Occipital lobe (tissue), 3 donors: ENCODE data around the gene GPR173. TPM values are rescaled to one million over a fixed set of nuclear protein-coding genes. Genes with fewer than 3 reads are reported as not detected.

ENCODE experiments used
- DNase-seq: peaks from one replicate; lab custom pipeline; 2025; lab: John Stamatoyannopoulos, UW
- small RNA-seq: library from RNA; depleted of rRNA; stranded (forward); fragments of <200 nt; gene quantifications from one replicate; pipeline ENCODE3, GENCODE V24; 2014
- total RNA-seq: library from RNA; depleted of rRNA; stranded (reverse); fragments of >200 nt; gene quantifications from one replicate; pipeline ENCODE4 v1.2.3, GENCODE V29; 2014

Gene GPR173
- total RNA-seq, 1 donor from 2014 or later, result 27.0 TPM

DNA sequence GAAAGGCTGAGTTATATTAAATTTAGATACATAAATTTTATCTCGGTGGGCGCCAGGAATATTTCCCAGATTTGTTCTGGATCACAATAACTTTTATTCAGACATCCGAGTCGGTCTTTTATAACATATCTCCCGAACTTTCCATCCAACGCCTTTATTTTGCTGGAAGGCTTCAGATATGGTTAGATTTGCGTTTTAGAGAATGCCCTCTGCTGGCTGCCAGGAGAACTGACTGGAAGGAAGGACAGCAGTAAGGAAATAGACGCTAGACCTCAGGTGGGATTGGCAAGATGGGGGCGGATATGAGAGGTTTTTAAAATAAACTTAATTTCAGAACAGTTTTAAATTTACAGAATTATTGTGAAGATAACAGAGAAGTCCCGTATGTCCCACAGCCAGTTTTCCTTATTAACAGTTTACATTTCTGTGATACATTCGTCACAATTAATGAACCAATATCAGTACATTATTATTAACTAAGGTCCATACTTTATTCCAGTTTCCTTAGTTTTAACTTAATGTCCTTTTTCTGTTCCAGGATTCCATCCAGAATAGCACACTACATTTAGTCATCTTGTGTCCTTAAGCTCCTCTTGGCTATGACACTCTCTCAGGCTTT lies 40.7 kb downstream of the GPR173 start:
- no peak for DNase-seq

DNA sequence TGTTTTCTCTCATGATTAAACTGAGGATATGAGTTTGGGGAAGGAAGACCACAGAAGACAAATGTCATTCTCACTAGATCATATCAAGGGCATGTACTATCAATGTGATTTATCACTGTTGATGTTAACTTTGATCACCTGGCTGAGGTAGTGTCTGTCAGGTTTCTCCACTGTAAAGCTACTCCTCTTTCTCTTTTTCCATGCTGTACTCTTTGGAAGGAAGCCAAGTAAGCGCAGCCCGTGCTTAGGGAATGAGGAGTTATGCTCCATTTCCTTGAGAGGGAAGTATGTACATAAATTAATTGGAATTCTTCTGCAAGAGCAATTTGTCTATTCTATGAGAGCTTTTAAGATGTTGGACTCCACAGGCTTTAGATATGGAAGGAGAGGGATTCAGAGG lies 41.3 kb downstream of the GPR173 start:
- no peak for DNase-seq

DNA sequence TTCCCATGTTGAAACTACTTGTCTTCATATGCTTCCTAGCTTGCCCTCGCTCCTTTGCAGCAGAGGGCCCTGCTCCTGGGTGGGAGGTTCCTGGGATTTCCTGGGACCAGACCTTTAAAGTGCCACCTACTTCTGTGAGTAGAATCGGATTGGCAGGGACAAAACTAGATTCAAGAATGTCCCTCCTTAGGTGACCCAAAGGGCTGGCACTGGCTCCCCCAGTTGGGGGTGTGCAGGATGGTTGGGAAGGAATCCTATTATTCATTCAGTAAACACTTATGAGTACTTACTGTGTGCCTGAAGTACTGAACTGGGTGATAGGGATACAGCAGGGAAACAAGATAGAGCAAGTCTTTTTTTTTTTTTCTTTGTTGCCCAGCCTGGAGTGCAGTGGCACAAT lies 42.8 kb downstream of the GPR173 start:
- DNase-seq, result no peak

DNA sequence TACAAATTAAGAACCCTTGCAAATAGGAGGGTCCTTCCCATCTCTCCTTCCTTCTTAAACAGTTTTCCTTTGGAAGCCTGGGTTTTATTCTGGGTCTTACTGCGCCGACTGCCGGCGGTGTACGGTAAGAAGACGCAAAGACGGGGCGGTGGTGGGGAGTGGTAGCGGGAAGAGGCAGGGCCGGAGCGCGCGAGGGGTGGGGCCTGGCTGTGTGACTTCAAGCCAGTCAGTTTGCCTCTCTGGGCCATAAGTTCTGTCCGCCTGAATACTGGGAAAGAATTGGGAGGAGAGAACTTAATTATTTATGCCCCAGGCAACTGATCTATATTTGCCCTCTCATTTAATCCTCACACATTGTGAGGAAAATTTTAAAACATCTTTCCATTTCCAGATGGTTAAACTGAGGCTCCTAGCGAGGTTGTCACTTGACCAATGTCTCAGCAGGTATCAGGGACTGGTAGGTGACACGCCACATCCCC lies 44.6 kb downstream of the GPR173 start:
- peak; percentile 11 for DNase-seq

DNA sequence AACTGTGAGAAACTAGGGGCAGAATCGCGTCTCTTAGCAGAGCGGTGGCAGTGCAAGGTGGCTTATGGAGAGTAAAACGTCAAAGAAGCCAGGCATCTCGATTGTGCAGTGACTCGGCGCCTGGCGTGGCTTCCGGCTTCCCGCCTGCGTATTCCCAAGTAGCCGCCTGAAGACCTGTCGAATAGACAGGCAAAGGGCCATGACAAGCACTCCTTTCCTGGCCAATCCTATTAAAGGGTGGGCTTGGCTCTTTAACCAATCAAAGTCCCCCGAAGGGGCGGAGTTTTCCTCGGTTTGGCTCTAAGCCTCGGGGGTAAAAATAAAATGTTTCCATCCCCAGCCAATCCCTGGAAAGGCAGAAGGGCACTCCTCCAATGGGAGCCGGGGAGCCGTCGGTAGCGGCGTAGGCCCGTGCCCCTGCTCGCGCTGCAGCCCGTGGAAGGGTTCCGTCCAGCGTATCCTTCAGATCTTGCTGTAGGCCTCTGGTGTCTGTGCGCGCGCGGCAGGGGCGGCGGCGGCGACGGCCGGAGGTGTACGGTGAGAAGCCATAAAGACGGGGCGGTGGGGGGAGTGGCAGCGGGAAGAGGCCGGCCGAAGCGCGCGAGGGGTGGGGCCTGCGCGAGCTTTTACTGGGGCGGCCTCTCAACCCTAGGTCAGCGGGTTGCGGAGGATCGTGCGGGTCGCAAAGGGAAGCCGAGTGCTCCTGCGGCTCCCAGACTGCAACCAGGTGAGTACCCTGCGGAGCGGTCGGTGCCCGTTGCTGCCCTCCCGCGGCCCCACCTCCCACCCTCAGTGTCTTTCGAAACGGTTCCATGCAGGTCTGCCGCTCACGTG lies 45.4 kb downstream of the GPR173 start, which contains the start of gene KANTR:
Gene KANTR, plus strand, starts transcription at position 395 of the 834 bp plus-strand sequence. CDS start 30,131 bp downstream, outside the sequence.
- DNase-seq, result peak; percentile 85

DNA sequence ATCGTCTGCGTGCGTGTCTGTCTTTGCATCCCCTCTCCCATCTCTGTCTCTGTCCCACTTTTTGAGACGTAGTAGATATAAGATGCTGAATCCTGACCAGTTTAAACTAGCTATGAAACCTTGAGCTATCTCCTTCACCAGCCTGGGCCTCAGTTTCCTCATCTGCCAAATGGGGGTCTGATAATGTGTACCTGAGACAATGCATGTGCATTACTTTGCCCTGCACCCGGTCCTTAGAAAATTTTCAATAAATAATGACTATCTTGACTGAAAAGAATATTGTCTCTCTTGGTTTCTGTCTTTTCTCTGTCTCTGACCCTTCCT lies 46.0 kb downstream of the GPR173 start:
- DNase-seq, result no peak

DNA sequence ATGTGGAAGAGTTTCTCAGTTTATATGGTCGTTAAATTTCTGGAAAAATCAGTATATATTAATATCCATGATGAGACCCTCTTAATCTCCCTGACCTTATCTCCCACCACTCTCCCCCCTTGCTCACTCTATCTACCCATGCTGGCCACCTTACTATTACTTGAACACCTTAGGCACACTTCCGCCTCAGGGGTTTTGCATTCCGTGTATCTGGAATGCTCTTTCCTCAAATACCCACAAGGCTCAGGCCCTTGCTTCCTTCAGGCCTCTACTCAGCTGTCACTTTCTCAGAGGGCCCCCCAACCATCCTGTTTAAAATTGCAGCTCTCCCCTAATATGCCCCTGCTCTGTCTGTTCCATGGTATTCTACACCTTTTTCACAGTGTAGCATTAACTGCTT lies 47.2 kb downstream of the GPR173 start:
- DNase-seq, result no peak

DNA sequence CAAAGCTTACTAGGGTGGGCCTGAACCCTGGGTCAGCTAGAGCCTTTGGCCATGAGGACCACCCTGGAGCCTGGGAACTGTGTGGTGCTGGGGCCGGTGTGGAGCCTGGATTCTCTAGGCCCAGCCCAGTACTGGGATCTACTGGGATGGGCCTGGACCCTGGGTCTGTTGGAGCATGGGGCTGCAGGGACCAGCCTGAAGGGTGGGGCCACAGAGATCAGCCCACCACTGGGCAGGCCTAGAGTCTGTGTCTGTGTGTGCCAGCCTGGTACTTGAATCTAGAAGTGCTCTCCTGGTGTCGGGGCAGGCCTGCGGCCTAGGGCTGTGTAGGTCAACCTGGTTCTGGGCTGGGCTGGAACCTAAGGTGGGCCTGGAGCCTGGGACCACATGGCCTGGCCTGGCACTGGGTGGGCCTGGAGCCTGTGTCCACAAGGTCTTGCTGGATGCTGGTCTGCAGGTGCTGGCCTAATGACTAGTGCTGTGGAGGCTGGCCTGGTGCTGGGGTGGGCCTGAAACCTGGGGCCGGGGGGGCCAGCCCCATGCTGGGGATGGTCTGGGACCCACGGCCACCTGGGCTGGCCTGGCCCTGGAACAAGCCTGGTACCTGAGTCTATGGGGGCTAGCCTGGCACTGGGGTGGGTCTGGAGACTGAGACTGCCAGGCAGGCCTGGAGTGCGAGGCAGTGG lies 66.4 kb downstream of the GPR173 start:
- no peak for DNase-seq

DNA sequence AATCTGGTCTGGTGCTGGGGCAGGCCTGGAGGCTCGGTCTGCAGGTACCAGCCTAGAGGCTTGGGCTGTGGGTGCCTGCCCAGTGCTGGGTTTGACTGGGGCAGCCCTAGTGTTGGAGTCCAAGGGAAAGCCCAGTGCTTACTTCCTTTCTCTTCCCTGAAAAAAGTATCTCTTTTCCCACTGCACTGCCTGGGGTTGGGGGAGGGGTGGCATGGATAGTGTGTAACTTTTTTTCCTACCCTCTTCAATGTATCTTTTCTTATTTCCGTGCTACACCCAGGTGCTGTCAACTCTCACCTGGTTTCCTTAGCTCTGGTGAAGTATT lies 66.9 kb downstream of the GPR173 start:
- DNase-seq, result no peak

DNA sequence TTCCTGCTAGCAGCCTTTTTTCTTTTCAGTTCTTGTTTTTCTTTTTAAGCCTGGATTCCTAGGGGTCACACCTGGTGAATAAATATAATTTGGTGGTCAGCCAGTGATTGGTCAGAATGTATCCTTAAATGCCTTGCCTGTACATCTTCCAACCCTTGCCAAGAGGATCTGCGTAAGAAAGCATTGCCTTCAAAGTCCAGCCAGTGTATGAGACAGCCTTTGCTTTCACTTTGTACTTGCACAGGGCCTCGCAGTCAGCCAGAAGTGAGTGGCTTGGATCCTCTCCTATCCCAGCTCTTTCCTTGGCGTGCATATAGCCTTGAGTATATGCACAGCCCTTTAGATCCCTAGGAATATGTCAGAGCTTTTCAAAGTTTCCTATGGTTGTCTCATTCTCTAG lies 67.5 kb downstream of the GPR173 start:
- DNase-seq, result no peak

DNA sequence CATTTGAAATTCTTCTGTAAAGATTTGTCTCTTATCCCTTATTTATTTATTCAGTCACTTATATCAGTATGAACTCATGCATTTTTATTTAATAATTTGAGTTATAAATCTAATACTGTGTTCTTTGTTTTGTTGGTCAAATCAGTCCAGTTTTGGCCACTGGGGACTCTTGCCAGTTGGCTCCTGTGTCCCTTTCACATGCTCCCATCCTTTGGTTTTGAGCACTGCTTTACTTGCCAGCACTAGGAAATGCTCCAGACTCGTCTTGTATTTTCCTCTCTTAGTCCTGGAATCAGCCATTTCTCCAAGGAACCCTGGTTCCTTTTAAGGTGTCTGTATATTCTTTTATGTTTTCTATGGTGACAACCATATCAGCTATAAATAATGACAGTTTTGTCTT lies 73.4 kb downstream of the GPR173 start:
- no peak for DNase-seq

DNA sequence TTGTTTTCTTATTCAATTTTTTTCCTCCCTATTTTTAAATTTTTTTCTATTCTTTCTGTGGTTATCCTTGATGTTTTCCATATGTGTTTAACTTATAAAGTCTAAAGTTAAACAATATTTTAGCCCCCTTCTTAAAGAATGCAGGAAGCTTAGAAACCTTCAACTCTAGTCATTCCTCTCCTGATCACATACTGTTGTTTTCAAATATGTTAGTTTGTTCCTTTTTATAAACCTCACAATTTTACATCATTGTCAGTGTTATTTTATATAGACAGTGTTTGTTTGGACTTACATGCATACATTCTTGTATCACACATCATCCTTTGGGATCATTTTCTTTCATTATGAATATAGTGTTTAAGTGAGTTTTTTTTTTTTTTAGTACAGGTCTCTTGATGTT lies 76.9 kb downstream of the GPR173 start:
- no peak for DNase-seq

DNA sequence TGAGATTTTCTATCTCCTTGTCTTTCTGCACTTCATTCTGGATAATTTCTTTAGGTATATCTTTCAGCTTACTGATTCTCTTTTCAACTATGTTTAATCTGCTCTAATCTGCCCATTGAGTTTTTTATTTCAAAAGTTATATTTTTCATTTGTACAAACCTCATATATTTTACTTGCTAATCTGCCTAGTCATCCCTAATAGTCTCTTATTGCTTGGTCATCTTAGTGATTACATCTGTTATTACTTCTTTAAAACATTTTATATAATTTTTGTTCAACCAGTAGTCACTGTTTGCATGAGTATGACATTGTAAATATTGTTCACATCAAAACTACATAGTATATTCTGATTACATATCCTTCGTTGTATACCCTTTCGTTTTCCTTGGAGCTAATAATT lies 77.8 kb downstream of the GPR173 start:
- no peak for DNase-seq

DNA sequence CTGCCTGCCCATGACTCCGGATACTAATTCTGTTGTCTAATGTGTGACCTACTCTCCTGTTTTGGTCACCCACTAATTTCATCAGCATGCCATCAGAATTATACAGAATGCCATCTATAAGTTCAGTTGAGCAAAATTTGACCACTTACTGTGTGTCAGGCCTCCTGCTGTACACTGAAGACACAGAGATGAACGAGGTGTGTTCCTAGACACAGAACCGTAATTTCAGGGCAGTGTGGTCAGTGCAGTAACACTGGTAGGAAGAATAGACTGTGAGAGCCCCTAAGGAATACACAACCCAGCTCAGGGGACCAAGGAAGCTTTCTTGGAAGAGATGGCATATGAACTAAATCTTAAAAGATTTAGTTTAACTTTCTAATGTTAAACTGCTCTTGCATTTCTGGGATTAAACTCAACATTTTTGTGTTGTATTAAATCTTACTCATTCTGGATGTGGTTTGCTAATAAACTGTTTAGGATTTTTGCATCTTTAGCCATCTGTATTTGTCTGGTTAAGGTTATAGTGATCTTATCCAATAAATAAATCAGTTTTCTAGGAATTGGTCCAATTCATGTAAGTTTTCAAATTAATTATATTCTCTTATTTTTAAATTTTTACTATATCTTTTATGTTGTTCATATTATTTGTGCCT lies 79.6 kb downstream of the GPR173 start:
- DNase-seq, result no peak

Small RNA genes within 50 kb of the gene (small RNA-seq; reads per million reads assigned to genes)
- gene AL591212.2, result not detected

Other genes with a start within 250 kb of the GPR173 start
- not detected for gene XAGE5, start 237.5 kb upstream of the GPR173 start, total RNA-seq
- gene XAGE3, start 180.7 kb upstream of the GPR173 start, total RNA-seq, result not detected
- gene FAM156B, start 151.5 kb upstream of the GPR173 start, total RNA-seq, result 10.6 TPM
- 18.4 TPM for gene FAM156A, start 90.3 kb upstream of the GPR173 start, total RNA-seq
- 7.0 TPM for gene TSPYL2, start 33.6 kb downstream of the GPR173 start, total RNA-seq
- 31.4 TPM for gene KANTR, start 45.4 kb downstream of the GPR173 start, total RNA-seq
- gene KDM5C, start 176.4 kb downstream of the GPR173 start, total RNA-seq, result 103 TPM
- gene IQSEC2, start 232.8 kb downstream of the GPR173 start, total RNA-seq, result 8.6 TPM